AG04450 (cell line): ENCODE measurements around the gene GULP1. TPM values are rescaled to one million over a fixed set of nuclear protein-coding genes. Genes with fewer than 3 reads are reported as not detected.

ENCODE experiments used
- CTCF ChIA-PET: fragments of 300-600, 350-600 bp; formaldehyde crosslinking; extraction: SDS; loops from one replicate; lab custom pipeline; 2022; ENCODE audit warnings: antibody characterized with exemption, inconsistent platforms; lab: Charles Lee
- POLR2A ChIA-PET: fragments of 350-600 bp; formaldehyde crosslinking; extraction: SDS; loops from one replicate; lab custom pipeline; 2021; ENCODE audit warnings: antibody characterized with exemption, inconsistent platforms; lab: Yijun Ruan, JAX
- DNase-seq: peaks from one replicate; pipeline ENCODE4 v3.0.0-alpha.2; 2011; ENCODE audit warnings: low read depth, low spot score
- H3K27ac ChIP-seq: one replicate; pipeline ENCODE4 v1.5.1; 2012; ENCODE audit warnings: low read depth, low read length, control low read depth
- H3K27me3 ChIP-seq: one replicate; pipeline ENCODE4 v1.6.0; 2012; ENCODE audit warnings: low read length; ENCODE audit not compliant: control insufficient read depth, insufficient read depth
- H3K4me3 ChIP-seq: 2 replicates; pipeline ENCODE4 v1.5.1; 2011; ENCODE audit warnings: mild to moderate bottlenecking, low read depth, low read length, control low read depth
- H3K9me3 ChIP-seq: 2 replicates; pipeline ENCODE4 v1.5.1; 2012; ENCODE audit warnings: low read length; ENCODE audit not compliant: control insufficient read depth, insufficient read depth
- polyA plus RNA-seq: library from polyadenylated mRNA; depleted of rRNA; stranded (reverse); fragments of >200 nt; gene quantifications from 2 replicates; pipeline ENCODE4 v1.2.3, GENCODE V29; 2011
- TF ChIP-seq, protein P1 (sequence below): IDR thresholded peaks from 2 replicates; pipeline ENCODE4 v1.5.1; 2011; ENCODE audit warnings: low read depth, low read length, control low read depth, inconsistent platforms

Gene GULP1
- polyA plus RNA-seq, 1 experiment = 44.7 TPM

DNA sequence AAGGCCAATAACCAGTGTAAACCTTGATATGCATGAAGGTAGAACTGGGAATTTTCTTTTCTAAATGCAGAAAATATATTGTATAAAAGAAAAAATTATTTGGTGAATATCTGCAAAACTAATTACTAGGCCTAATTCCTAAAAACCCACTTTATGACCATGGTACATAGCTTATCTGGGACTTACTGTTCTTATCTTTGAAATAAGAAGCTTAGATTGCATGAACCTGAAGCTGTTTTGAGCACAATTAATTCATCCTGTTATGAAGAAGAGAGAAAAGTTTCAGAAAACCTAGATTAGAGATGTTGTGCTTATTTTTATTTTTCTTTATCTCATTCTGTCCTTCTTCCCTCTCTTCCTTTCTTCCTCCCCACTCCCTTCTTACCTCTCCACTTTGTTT lies 235.0 kb downstream of the GULP1 start:
- no peak for DNase-seq
- H3K4me3 ChIP-seq = no peak overlapping the region
- ChIA-PET CTCF (interaction anchor here (1.0 to 7.1 kb wide), 3 partner anchors 451 to 885 kb away, joined by 4 to 101 read pairs (median 56); no protein-coding TSS in a partner anchor), POLR2A (no interaction called here)
- peaks cover 2% of the 10 kb centered on the region; the same call in 1 of the 2 replicates for H3K9me3 ChIP-seq
- TF ChIP-seq, protein P1, sequence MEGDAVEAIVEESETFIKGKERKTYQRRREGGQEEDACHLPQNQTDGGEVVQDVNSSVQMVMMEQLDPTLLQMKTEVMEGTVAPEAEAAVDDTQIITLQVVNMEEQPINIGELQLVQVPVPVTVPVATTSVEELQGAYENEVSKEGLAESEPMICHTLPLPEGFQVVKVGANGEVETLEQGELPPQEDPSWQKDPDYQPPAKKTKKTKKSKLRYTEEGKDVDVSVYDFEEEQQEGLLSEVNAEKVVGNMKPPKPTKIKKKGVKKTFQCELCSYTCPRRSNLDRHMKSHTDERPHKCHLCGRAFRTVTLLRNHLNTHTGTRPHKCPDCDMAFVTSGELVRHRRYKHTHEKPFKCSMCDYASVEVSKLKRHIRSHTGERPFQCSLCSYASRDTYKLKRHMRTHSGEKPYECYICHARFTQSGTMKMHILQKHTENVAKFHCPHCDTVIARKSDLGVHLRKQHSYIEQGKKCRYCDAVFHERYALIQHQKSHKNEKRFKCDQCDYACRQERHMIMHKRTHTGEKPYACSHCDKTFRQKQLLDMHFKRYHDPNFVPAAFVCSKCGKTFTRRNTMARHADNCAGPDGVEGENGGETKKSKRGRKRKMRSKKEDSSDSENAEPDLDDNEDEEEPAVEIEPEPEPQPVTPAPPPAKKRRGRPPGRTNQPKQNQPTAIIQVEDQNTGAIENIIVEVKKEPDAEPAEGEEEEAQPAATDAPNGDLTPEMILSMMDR = no peak
- no peak overlapping the region for H3K27ac ChIP-seq
- no peaks in the 10 kb centered on the region for H3K27me3 ChIP-seq

DNA sequence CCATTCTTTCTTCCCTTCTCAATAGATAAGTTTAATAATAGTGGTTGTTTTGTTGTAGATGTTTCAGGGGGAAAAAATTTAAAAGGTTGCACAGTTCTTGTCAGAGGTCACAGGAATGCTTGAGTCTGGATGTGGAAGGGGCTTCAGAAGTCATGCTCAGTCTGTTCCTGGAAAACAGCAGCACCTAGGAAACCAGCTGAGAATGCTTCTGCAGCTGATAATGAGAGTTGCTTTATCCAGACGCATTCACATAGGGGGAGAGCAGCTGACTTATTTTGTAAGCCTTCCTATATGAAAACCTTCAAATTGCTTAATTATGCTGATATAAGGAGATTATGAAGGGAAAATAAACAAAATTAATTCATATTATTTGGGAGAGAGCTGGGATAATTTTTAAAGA lies 235.5 kb downstream of the GULP1 start:
- Histone ChIP-seq H3K4me3 (no peak overlapping the region), H3K9me3 (peaks cover 2% of the 10 kb centered on the region; the same call in 1 of the 2 replicates), H3K27ac (no peak overlapping the region), H3K27me3 (no peaks in the 10 kb centered on the region)
- no peak for DNase-seq
- ChIA-PET POLR2A (no interaction called here), CTCF (interaction anchor here (1.0 to 7.1 kb wide), 4 partner anchors 450 to 885 kb away, joined by 3 to 101 read pairs (median 30); no protein-coding TSS in a partner anchor)
- TF ChIP-seq, protein P1 = no peak

- no peak overlapping the region for H3K27ac ChIP-seq
- no peak for DNase-seq
- no peaks in the 10 kb centered on the region for H3K27me3 ChIP-seq
- H3K4me3 ChIP-seq = no peak overlapping the region
- peaks cover 2% of the 10 kb centered on the region; the same call in 1 of the 2 replicates for H3K9me3 ChIP-seq
- TF ChIP-seq, protein P1 = no peak
- ChIA-PET CTCF (interaction anchor here (1.0 to 7.1 kb wide), 3 partner anchors 450 to 885 kb away, joined by 3 to 101 read pairs (median 4); no protein-coding TSS in a partner anchor), POLR2A (no interaction called here)
Observed at GRCh38 chr2:188527581-188527993, 235.9 kb downstream of the GULP1 start.

DNA sequence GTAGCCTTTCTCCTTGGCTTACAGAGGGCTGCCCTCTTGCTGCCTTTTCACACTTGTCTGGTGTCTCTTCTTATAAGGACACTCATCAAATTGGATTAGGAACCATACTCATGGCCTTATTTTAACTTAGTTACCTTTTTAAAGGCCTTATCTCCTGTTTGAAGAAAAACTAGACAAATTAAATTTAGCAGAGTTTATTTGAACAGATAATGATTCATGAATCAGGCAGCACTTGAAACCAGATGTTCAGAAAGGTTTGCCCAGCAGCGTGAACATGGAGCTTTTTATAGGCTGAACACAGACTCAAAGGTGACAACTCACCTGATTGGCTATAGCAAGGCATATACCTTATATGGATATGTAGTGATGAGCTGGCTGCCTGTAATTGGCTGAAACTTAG lies 238.0 kb downstream of the GULP1 start:
- Histone ChIP-seq H3K27ac (no peak overlapping the region), H3K4me3 (no peak overlapping the region), H3K27me3 (no peaks in the 10 kb centered on the region), H3K9me3 (peaks cover 2% of the 10 kb centered on the region; the same call in 1 of the 2 replicates)
- TF ChIP-seq, protein P1 = no peak
- no peak for DNase-seq
- CTCF ChIA-PET = interaction anchor here (0.5 kb wide), 1 partner anchor 443 kb away, joined by 3 read pairs; no protein-coding TSS in a partner anchor
- POLR2A ChIA-PET = no interaction called here

GRCh38 chr2:188534875-188535274 lies 243.2 kb downstream of the GULP1 start:
- CTCF ChIA-PET = no interaction called here
- TF ChIP-seq, protein P1 = no peak
- Histone ChIP-seq H3K9me3 (no peaks in the 10 kb centered on the region), H3K27me3 (no peaks in the 10 kb centered on the region), H3K4me3 (no peak overlapping the region), H3K27ac (no peak overlapping the region)
- DNase-seq = no peak
- POLR2A ChIA-PET = no interaction called here
